Right lobe of liver (tissue), 4 donors: ENCODE data around the gene FGFR2.

Source experiments
- CTCF ChIP-seq, 4 donors: fragments of 200-600 bp in 3 of 4; fragments of 450-650 bp in 1 of 4; IDR thresholded peaks; one replicate each; pipeline versions ENCODE4 v1.5.1 to v1.8.0; 2016 to 2022; ENCODE audit warnings: antibody characterized with exemption in 4 of 4, mild to moderate bottlenecking in 2 of 4
- POLR2A ChIP-seq: fragments of 450-650 bp; IDR thresholded peaks from one replicate; pipeline ENCODE4 v1.6.1; 2017; ENCODE audit warnings: antibody characterized with exemption, mild to moderate bottlenecking
- donor health status: DM: no; HTN: no; CAD: no.
- donor health status: DM: no; HTN: no; CAD: no.
- donor health status: DM: no; HTN: yes; CAD: no.

GRCh38 chr10:121437596-121437995, 160.6 kb downstream of the FGFR2 start:
- TF ChIP-seq CTCF (IDR thresholded peaks at IDR 0.05) (no peak), POLR2A (no peak)
